HG03469 (cell line): ENCODE data around the gene ZNF664.
"Not testable (repeated sequence)": the region's sequence is repeated elsewhere in the genome, so short reads cannot be mapped to it uniquely, and the experiment has no call there.

Experiments
- ATAC-seq: cut with Tn5 transposase; IDR thresholded peaks from one replicate; pipeline ENCODE4 v1.9.1; 2021; ENCODE audit warnings: mild to moderate bottlenecking, moderate library complexity, moderate number of reproducible peaks; ENCODE audit not compliant: unreplicated experiment

ZNF664 gene

GRCh38 chr12:123941000-123941399 lies 32.0 kb upstream of the ZNF664 start:
- ATAC-seq, result no peak

DNA sequence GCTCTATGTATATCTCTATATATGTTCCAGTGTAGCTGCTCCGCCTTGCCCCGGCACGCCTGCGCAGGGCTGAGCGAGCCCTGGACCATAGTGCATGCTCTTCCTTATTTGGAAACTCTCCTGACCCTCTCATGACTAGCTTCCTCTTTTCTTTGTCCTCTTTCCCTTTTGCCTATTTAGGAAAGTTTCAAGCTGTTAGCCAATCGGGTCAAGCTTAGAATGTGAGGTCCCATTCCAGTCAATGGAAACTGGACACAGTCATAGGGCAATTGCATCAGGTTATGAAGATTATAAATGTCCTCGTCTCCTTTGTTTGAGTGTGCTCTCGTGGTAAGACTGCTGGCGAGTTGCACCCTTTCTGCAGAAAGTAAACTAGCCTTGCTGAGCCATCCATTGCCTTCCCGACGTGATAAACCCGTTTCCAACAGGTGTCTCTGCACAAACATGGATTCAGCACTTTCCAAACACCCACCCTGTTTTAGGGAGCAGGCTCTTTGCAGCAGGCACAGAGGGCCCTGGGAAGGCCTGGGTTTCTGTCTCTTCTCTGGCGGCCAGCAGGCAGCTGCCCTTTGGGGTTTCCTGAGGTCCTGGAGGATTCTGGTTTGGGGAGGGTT lies 31.3 kb upstream of the ZNF664 start:
- ATAC-seq, result no peak

DNA sequence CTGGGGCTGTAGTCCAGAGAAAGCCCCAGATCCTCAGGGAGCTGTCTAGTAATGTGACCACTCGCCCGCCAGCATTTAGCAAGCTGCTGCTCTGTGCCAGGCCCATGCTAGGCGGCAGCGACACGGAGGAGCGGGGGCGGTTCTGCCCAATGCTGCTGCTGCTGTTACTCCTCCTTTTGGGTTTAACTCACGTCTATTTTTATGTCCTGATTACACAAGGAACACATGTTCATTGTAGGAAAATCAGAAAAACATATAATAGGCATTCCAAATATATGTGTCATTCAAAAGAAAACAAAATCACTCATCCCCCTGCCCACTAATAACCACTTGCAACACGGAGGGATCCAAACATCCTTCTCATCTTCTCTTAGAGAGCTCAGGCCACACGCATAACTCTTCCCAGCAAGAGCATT lies 30.8 kb upstream of the ZNF664 start:
- no peak for ATAC-seq

GRCh38 chr12:123942911-123943648 lies 29.9 kb upstream of the ZNF664 start:
- no peak for ATAC-seq

- no peak for ATAC-seq
Measured at GRCh38 chr12:123943816-123944215, 29.2 kb upstream of the ZNF664 start.

DNA sequence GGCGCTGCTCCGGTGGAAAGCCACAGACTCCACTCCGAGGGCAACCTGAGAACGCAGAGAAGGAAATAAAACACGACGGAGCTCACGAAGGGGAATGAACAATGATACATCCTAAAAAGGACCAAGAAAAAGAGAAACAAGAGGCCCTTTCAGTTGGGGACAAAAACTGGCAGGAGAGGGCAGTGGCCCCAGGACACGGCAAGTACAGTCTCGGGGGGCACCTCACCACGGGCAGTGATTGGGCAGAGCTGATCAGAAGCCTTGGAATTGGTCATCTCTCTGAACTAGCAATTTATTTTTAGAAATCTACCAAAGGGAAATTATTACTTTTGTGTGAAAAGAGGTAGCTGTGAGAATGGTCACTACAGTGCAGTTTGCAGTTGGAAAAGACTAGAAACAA lies 28.3 kb upstream of the ZNF664 start:
- no peak for ATAC-seq

DNA sequence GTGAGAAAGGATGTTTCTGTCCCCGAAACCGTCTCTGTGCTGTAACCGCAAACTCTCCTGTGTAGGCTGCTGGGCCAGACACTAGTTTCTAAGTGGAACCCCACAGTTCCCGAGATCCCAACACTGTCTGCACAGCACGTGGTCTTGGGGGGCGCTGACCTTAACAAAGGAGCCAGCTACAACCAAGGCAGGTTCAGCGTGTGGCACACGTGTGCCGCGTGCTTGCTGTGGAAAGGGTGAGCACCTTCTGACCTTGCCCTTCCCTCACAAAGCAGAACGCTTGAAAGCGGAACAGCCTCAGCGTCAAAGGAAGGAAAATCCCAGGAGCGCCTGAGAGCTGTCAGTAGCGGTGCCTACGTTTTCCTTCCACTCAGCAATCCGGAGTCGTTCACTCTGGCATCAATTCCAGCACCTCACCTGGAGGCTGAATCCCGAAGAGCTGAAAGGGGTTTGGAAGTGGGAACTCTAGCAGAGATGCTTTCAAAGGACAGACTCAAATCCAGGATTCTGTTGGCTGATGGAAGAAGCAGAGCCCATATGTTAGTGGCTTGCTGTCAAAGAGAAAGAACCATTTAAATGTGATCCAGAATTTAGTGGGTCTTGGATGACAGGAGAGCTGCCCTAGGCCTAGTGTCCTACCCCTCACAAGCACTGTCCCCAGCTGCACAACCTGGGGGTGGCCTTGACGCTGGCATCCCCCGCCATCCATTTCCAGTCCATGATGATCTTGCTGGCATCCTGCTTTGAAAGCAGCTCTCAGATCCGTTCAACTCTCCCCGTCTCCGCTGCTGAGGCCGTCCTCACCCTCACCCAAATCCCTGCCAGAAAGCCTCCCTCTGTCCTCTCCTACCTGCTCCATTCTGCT lies 27.5 kb upstream of the ZNF664 start:
- ATAC-seq, result no peak

DNA sequence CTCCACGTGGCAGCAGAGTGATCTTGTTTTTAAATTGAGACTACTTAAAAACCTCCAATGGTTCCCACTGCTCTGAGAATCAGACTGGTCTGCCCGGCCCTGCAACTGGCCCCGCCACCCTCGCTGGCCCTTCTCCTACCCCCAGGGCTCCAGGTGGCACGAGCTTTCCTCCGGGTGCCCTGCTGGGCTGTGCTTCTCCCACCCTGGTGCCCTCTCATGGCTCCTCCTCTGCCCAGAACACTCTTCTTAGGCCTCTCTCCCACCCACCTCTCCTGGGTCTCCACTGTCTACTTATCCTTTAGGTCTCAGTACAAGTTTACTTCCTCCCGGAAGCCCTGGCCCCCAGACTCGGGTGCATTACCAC lies 26.9 kb upstream of the ZNF664 start:
- ATAC-seq, result no peak

DNA sequence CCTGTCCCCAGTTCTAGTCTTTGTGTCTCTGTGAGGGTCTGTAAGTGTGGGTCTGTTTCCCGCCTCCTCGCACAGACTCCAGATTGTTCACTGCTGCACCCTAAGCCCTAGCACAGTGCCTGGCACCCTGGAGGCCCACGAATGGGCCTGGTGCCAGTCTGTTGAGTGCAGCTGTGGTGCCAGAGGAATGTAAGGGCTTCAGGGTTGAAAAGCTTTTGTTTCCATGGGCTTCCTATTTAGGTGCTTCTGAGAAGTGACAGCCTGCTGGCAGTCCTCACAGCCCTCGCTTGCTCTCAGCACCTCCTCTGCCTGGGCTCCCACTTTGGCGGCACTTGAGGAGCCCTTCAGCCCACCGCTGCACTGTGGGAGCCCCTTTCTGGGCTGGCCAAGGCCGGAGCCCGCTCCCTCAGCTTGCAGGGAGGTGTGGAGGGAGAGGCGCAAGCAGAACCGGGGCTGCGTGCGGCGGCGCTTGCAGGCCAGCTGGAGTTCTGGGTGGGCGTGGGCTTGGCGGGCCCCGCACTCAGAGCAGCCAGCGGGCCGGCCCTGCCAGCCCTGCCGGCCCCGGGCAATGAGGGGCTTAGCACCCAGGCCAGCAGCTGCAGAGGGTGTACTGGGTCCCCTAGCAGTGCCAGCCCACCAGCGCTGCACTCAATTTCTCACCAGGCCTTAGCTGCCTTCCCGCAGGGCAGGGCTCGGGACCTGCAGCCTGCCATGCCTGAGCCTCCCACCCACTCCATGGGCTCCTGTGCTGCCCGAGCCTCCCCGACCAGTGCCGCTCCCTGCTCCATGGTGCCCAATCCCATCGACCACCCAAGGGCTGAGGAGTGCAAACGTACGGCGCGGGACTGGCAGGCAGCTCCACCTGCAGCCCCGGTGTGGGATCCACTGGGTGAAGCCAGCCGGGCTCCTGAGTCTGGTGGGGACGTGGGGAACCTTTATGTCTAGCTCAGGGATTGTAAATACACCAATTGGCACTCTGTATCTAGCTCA lies 26.2 kb upstream of the ZNF664 start:
- not testable (repeated sequence) for ATAC-seq

DNA sequence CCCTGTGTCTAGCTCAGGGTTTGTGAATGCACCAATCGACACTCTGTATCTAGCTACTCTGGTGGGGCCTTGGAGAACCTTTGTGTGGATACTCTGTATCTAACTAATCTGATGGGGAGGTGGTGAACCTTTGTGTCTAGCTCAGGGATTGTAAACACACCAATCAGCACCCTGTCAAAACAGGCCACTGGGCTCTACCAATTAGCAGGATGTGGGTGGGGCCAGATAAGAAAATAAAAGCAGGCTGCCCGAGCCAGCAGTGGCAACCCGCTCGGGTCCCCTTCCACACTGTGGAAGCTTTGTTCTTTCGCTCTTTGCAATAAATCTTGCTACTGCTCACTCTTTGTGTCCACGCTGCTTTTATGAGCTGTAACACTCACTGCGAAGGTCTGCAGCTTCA lies 25.5 kb upstream of the ZNF664 start:
- ATAC-seq, result not testable (repeated sequence)

GRCh38 chr12:123948401-123948795 lies 24.6 kb upstream of the ZNF664 start:
- ATAC-seq, result no peak

GRCh38 chr12:123948796-123949769 lies 23.9 kb upstream of the ZNF664 start:
- no peak for ATAC-seq

GRCh38 chr12:123949770-123950165 lies 23.2 kb upstream of the ZNF664 start:
- ATAC-seq, result no peak

DNA sequence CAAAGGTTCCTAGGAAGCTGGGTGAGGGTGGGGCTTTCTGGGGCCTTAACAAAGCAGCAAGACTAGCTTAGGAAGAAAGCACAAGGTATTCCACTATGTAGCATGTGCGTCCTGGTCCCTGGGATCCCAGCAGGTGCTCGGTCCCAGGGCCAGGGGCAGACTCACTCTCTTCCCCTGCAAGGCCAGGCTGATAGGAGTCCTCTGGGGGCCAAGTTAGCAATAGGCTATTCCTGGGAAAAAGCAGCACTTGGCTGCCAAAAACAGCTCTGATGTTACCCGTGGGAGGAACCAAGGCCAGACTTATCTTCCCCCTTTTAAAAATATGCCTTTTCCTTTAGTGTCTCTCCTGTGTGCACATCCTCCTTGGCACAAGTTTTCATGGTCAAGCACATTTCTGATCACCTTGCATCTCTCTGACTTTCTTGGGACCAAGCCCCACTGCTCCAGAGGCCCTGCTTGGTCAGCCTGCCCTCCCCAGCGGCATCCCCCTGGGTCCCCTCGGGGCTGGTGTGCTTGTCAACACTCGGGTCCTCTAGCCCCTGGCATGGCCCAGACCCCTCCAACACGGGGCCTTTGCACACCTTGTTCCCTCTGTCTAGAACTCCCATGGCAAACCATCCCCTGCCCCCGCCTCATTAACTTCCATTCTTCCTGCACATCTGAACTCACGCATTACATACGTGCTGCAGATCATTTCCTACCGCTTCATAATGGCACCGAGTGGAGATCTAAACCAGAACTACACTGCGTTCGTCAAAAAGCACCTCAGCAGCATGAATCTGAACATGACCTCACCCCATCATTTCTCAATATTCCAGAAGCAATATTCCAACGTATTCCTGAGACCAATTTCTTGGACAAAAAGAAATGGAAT lies 22.3 kb upstream of the ZNF664 start:
- ATAC-seq, result no peak

DNA sequence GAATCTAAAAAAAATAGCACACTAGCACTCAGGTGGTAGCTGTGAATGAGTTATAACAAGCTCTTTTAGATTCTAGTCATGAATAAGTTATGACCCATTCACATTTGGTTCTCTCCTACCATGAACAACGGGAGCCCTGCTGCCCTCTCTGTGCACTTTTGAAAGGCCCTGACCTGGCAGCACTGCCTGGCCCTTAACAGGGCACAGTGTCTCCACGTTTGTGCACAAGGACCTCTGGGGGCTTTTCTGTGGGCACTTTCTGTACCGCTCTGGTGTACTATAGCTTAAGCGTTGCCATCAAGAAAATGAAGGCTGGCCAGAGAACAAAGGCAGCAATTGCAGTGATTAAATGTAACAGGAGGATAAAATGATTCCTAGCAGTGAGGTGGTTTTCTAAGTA lies 21.5 kb upstream of the ZNF664 start:
- ATAC-seq, result no peak

- no peak for ATAC-seq
Measured at GRCh38 chr12:123952037-123952436, 21.0 kb upstream of the ZNF664 start.

DNA sequence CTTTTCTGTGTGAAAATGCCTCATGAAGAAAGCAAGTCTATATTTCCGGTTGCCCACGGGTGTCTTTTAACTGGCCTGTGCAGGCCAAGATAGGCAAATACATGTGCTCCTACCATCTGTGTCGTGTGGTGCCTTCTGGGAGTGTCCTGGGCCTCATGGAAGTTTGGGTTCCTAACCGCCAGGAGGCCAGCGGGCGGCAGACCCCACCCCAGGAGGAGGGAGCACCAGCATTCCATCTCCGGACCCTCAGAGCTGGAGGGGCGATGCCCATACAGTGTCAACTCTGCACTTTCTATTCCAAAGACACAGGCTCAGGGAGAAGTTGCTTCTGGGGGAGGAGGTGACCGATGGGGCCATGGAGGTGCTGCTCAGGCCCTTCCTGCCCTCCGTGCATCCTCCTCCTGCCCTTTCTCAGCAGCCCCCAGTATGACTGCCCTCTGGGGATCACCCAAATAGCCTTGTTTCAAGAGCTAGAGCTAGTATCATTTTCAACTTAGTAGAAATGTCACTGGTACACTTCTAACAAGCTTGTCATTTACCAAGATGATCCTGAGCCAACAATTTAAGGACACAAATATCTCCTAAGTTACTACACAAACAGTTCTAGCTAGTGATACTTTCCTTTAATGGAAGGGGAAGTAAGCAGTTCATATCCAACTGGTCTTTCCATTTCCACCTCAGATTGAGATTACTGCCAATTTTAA lies 18.2 kb upstream of the ZNF664 start:
- no peak for ATAC-seq

- no peak for ATAC-seq
Measured at GRCh38 chr12:123956249-123956648, 16.8 kb upstream of the ZNF664 start.
